ENCODE data around the gene LRRC38. TPM values are rescaled to one million over a fixed set of nuclear protein-coding genes. Genes with fewer than 3 reads are reported as not detected.
"Not testable (repeated sequence)": the region's sequence is repeated elsewhere in the genome, so short reads cannot be mapped to it uniquely, and the experiment has no call there.

LRRC38 gene
- total and polyA plus RNA-seq, 2 of the 8 experiments (the other 6 are each of a cell fraction or from before 2014, with no cell fraction given), result 0.17 to 0.63 TPM

DNA sequence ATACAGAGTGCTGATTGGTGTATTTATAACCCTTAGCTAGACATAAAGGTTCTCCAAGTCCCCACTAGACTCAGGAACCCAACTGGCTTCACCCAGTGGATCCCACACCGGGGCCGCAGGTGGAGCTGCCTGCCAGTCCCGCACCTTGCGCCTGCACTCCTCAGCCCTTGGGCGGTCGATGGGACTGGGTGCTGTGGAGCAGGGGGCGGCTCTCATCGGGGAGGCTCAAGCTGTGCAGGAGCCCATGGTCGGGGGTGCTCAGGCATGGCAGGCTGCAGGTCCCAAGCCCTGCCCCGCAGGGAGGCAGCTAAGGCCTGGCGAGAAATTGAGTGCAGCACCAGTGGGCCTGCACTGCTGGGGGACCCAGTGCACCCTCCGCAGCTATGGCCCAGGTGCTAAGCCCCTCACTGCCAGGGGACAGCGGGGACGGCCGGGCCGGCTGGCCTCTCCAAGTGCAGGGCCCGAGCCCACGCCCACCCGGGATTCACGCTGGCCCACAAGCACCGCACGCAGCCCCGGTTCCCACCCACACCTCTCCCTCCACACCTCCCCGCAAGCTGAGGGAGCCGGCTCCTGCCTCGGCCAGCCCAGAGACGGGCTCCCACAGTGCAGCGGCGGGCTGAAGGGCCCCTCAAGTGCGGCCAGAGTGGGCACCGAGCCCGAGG lies 80.0 kb downstream of the LRRC38 start:
- H2AFZ ChIP-seq (ENCODE audit: low read length); H3K18ac ChIP-seq (ENCODE audit: extremely low read depth, low read length); H2BK15ac ChIP-seq (ENCODE audit: low read length); H3K4me3 ChIP-seq (ENCODE audit: extremely low read depth in 1 of 4, insufficient read depth in 2 of 4, low read depth in 3 of 4, low read length in 4 of 4); CTCF ChIA-PET (ENCODE audit: partially characterized antibody); H3K23ac ChIP-seq (ENCODE audit: insufficient read length); H3K79me1 ChIP-seq (ENCODE audit: low read depth, low read length); H3K27me3 ChIP-seq (replicated peaks in 1 of 4; ENCODE audit: control insufficient read depth in 3 of 4, extremely low read depth in 1 of 4, insufficient read depth in 3 of 4, low read length in 3 of 4); DNase-seq (ENCODE audit: low read depth in 1 of 2, low spot score in 2 of 2); H4K8ac ChIP-seq (ENCODE audit: extremely low read depth, insufficient read depth, low read length); H2BK5ac ChIP-seq (ENCODE audit: low read depth, low read length); H3K79me2 ChIP-seq (ENCODE audit: control insufficient read depth in 1 of 2, insufficient read depth in 2 of 2, low read length in 2 of 2); H2BK120ac ChIP-seq (replicated peaks; ENCODE audit: low read depth, low read length); H2BK20ac ChIP-seq (ENCODE audit: low read length); H3K4ac ChIP-seq (replicated peaks; ENCODE audit: insufficient read length, low read depth, low read length); H3K27ac ChIP-seq (ENCODE audit: low read depth, low read length); H4K5ac ChIP-seq (ENCODE audit: insufficient read length, low read depth, low read length); H3K4me1 ChIP-seq (replicated peaks in 1 of 4; ENCODE audit: control insufficient read depth in 3 of 4, insufficient read depth in 4 of 4, low read length in 3 of 4); H2AK5ac ChIP-seq (ENCODE audit: low read depth, low read length); H3K9ac ChIP-seq (replicated peaks in 1 of 4; ENCODE audit: extremely low read depth in 1 of 4, low read depth in 3 of 4, low read length in 3 of 4); FAIRE-seq; POLR2A ChIA-PET (ENCODE audit: partially characterized antibody); H3K14ac ChIP-seq (ENCODE audit: insufficient read length); H3K56ac ChIP-seq (replicated peaks; ENCODE audit: insufficient read length, low read depth, low read length); H2BK12ac ChIP-seq (ENCODE audit: low read depth, low read length); H3K36me3 ChIP-seq (ENCODE audit: control insufficient read depth in 2 of 4, insufficient read depth in 4 of 4, low read length in 3 of 4); H3K23me2 ChIP-seq (ENCODE audit: low read depth, low read length); H4K20me1 ChIP-seq (replicated peaks in 1 of 2; ENCODE audit: control insufficient read depth in 1 of 2, insufficient read depth in 2 of 2, low read length in 2 of 2); H3K4me2 ChIP-seq (ENCODE audit: insufficient read depth in 1 of 2, low read depth in 2 of 2, low read length in 2 of 2); H4K91ac ChIP-seq (replicated peaks; ENCODE audit: insufficient read length, low read length): not testable (repeated sequence)
- peaks cover 37 to 86% of the 10 kb centered on the region in 2 experiments for H3K9me3 ChIP-seq (ENCODE audit: insufficient read depth in 2 of 2, low read depth in 1 of 2, low read length in 1 of 2)
- 90% methylated on average over 29 of the region's 32 CpGs; no CpG with 5 or more reads in 1 of the 2 experiments for WGBS, 2 experiments (ENCODE audit: extremely low coverage in 1 of 2, insufficient coverage in 1 of 2, insufficient read length in 1 of 2, insufficient replicate concordance in 2 of 2, low coverage in 1 of 2, low lambda C conversion rate in 2 of 2, missing lambda C conversion rate in 1 of 2)
